Measurements from ENCODE around the gene TIAM1. TPM values are rescaled to one million over a fixed set of nuclear protein-coding genes. Genes with fewer than 3 reads are reported as not detected.

TIAM1 gene
- total and polyA plus RNA-seq, 4 donors, result 3.5 to 58.0 (median 11.8) TPM

- Histone ChIP-seq H3K4me1 (ENCODE audit: control insufficient read depth in 5 of 5, insufficient read depth in 5 of 5, low read length in 5 of 5) (no peaks in the 10 kb centered on the region), H3K36me3 (ENCODE audit: control insufficient read depth in 4 of 4, insufficient read depth in 4 of 4, low read length in 4 of 4) (peaks cover 0 to 38% (median 18%) of the 10 kb centered on the region in 4 donors), H3K9me3 (ENCODE audit: control insufficient read depth in 4 of 4, insufficient read depth in 3 of 4, low read length in 3 of 4) (peaks cover 2 to 14% (median 11%) of the 10 kb centered on the region in 4 donors), H3K4me3 (no peak overlapping the region), H3K9ac (ENCODE audit: insufficient read depth in 1 of 2, low read length in 2 of 2) (no peak overlapping the region), H3K27me3 (ENCODE audit: control insufficient read depth in 3 of 3, insufficient read depth in 3 of 3, low read length in 2 of 3) (no peaks in the 10 kb centered on the region), H3K27ac (ENCODE audit: low read depth in 1 of 2, low read length in 1 of 2) (no peak overlapping the region)
- ATAC-seq (ENCODE audit: insufficient read depth, low FRiP score) (no peak), DNase-seq (no peak)
- TF ChIP-seq, protein P1, sequence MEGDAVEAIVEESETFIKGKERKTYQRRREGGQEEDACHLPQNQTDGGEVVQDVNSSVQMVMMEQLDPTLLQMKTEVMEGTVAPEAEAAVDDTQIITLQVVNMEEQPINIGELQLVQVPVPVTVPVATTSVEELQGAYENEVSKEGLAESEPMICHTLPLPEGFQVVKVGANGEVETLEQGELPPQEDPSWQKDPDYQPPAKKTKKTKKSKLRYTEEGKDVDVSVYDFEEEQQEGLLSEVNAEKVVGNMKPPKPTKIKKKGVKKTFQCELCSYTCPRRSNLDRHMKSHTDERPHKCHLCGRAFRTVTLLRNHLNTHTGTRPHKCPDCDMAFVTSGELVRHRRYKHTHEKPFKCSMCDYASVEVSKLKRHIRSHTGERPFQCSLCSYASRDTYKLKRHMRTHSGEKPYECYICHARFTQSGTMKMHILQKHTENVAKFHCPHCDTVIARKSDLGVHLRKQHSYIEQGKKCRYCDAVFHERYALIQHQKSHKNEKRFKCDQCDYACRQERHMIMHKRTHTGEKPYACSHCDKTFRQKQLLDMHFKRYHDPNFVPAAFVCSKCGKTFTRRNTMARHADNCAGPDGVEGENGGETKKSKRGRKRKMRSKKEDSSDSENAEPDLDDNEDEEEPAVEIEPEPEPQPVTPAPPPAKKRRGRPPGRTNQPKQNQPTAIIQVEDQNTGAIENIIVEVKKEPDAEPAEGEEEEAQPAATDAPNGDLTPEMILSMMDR (IDR thresholded peaks at IDR 0.05; ENCODE audit: control extremely low read depth, extremely low read depth), result no peak
- WGBS, 2 donors, result 98% methylated on average over 2 of the region's 2 CpGs
Measured at GRCh38 chr21:31243611-31244010, 100.5 kb downstream of the TIAM1 start.

DNA sequence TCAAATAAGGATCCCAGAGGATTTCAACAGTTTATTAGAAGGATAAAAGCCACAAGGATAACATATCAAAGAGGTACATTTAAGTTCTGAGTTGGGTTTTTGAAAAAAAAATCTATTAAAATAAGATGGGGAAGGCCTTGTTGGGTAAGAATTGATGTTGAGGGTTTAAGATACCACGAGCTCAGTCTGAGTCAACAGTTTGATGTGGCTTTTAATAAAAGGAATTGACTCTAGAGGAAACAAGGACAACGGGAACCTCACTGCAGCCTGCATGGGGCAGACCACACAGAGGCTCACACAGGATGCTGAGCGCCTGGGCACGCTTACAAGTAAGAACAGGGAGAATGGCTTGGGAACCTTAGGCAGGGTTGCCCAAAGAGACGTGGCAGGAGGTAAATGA is 107.5 kb downstream of the TIAM1 start:
- no peak for ATAC-seq (ENCODE audit: insufficient read depth, low FRiP score)
- H3K4me1 ChIP-seq (ENCODE audit: control insufficient read depth in 5 of 5, insufficient read depth in 5 of 5, low read length in 5 of 5), result peaks cover 0 to 7% (median 0%) of the 10 kb centered on the region in 5 donors
- DNase-seq, result no peak
- 67 to 74% methylated on average over 5 of the region's 5 CpGs for WGBS, 2 donors
- no peaks in the 10 kb centered on the region for H3K27me3 ChIP-seq (ENCODE audit: control insufficient read depth in 3 of 3, insufficient read depth in 3 of 3, low read length in 2 of 3)
- H3K9me3 ChIP-seq (ENCODE audit: control insufficient read depth in 4 of 4, insufficient read depth in 3 of 4, low read length in 3 of 4), result peaks cover 2 to 8% (median 5%) of the 10 kb centered on the region in 4 donors
- peaks cover 0 to 23% (median 11%) of the 10 kb centered on the region in 4 donors for H3K36me3 ChIP-seq (ENCODE audit: control insufficient read depth in 4 of 4, insufficient read depth in 4 of 4, low read length in 4 of 4)
- no peak overlapping the region for H3K9ac ChIP-seq (ENCODE audit: insufficient read depth in 1 of 2, low read length in 2 of 2)
- H3K4me3 ChIP-seq, result no peak overlapping the region
- H3K27ac ChIP-seq (ENCODE audit: low read depth in 1 of 2, low read length in 1 of 2), result no peak overlapping the region
- TF ChIP-seq, protein P1 (IDR thresholded peaks at IDR 0.05; ENCODE audit: control extremely low read depth, extremely low read depth), result no peak

GRCh38 chr21:31235671-31236450 is 108.2 kb downstream of the TIAM1 start:
- Histone ChIP-seq H3K36me3 (ENCODE audit: control insufficient read depth in 4 of 4, insufficient read depth in 4 of 4, low read length in 4 of 4) (peaks cover 0 to 23% (median 9%) of the 10 kb centered on the region in 4 donors), H3K4me1 (ENCODE audit: control insufficient read depth in 5 of 5, insufficient read depth in 5 of 5, low read length in 5 of 5) (peaks cover 0 to 7% (median 0%) of the 10 kb centered on the region in 5 donors), H3K4me3 (no peak overlapping the region), H3K9ac (ENCODE audit: insufficient read depth in 1 of 2, low read length in 2 of 2) (no peak overlapping the region), H3K9me3 (ENCODE audit: control insufficient read depth in 4 of 4, insufficient read depth in 3 of 4, low read length in 3 of 4) (peaks cover 2 to 6% (median 4%) of the 10 kb centered on the region in 4 donors), H3K27me3 (ENCODE audit: control insufficient read depth in 3 of 3, insufficient read depth in 3 of 3, low read length in 2 of 3) (no peaks in the 10 kb centered on the region), H3K27ac (ENCODE audit: low read depth in 1 of 2, low read length in 1 of 2) (no peak overlapping the region)
- TF ChIP-seq, protein P1 (IDR thresholded peaks at IDR 0.05; ENCODE audit: control extremely low read depth, extremely low read depth), result no peak
- ATAC-seq (ENCODE audit: insufficient read depth, low FRiP score) (no peak), DNase-seq (no peak)
- 86 to 87% methylated on average over 6 of the region's 6 CpGs for WGBS, 2 donors

All from lung (tissue), 12 donors.